SH-SY5Y (cell line): ENCODE results near the gene SLC4A7.

Experiments used
- GATA2 ChIP-seq: IDR thresholded peaks from 2 replicates; pipeline ENCODE4 v1.6.1; 2011; ENCODE audit warnings: mild to moderate bottlenecking, low read depth, low read length
- GATA3 ChIP-seq: IDR thresholded peaks from 2 replicates; pipeline ENCODE4 v1.6.1; 2011; ENCODE audit warnings: low read depth, mild to moderate bottlenecking, low read length, moderate library complexity

DNA sequence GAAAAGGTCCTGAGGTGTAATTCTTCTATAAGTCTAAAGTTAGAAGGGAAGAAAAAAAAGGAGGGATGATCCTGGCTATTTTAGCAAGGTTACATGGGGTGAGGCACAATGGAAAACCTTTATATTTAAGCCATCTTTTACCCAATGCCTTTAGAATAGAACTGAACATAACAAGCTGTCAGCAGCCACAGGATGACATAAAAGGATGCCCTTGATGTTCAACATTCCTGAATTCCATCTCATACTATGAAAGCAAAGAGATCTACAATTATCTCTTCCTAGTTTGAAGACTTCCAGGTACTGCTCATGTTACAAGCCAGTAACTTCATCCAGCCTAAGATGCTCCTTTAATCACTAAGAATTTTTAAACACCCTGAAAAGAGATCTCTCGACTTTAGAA, 141.9 kb downstream of the SLC4A7 start:
- TF ChIP-seq GATA2 (no peak), GATA3 (no peak)
